IMR-90 (cell line): Measurements from ENCODE around the gene GPR152. TPM values are rescaled to one million over a fixed set of nuclear protein-coding genes. Genes with fewer than 3 reads are reported as not detected.
A peak's percentile ranks its signal among the peaks of the same experiment; 100 is the strongest.

Source experiments
- ATAC-seq: fragments of 200-7000 bp; cut with Tn5 transposase; 2 replicates; pipeline ENCODE4 v1.9.1; 2020; ENCODE audit warnings: low read depth, mild to moderate bottlenecking, moderate library complexity
- BruUV-seq: library from RNA; stranded (reverse); fragments of 400-500 nt; replicated peaks from 2 replicates; lab custom pipeline; 2021; lab: Mats Ljungman, UMichigan
- CTCF ChIA-PET: fragments of 300-600 bp; formaldehyde crosslinking; extraction: SDS; loops from one replicate; lab custom pipeline; 2021; ENCODE audit warnings: antibody characterized with exemption; lab: Yijun Ruan, JAX
- POLR2A ChIA-PET: fragments of 300-600 bp; sonication (Branson Sonifier 250); formaldehyde crosslinking; loops from one replicate; lab custom pipeline; 2022; ENCODE audit warnings: antibody characterized with exemption; ENCODE audit not compliant: unreplicated experiment; lab: Charles Lee
- DNase-seq: peaks from one replicate; pipeline ENCODE4 v3.0.0; 2013
- H2AFZ ChIP-seq: replicated peaks from 2 replicates; pipeline ENCODE3; 2013; ENCODE audit warnings: low read length, mild to moderate bottlenecking; ENCODE audit not compliant: poor library complexity
- H2AK5ac ChIP-seq: 2 replicates; pipeline ENCODE4 v1.6.1; 2013; ENCODE audit warnings: low read depth, low read length, inconsistent platforms
- H2AK9ac ChIP-seq: replicated peaks from 2 replicates; pipeline ENCODE3; 2013; ENCODE audit warnings: mild to moderate bottlenecking, low read depth, low read length, moderate library complexity; ENCODE audit not compliant: poor library complexity
- H2BK120ac ChIP-seq: 2 replicates; pipeline ENCODE4 v1.6.1; 2013; ENCODE audit warnings: low read depth, low read length, inconsistent platforms
- H2BK15ac ChIP-seq: 3 replicates; pipeline ENCODE4 v1.6.1; 2013; ENCODE audit warnings: low read depth, low read length, inconsistent platforms
- H2BK20ac ChIP-seq: 2 replicates; pipeline ENCODE4 v1.6.1; 2013; ENCODE audit warnings: low read depth, mild to moderate bottlenecking, inconsistent platforms, low read length, moderate library complexity
- H2BK5ac ChIP-seq: 2 replicates; pipeline ENCODE4 v1.6.1; 2013; ENCODE audit warnings: mild to moderate bottlenecking, low read depth, low read length, inconsistent platforms; ENCODE audit not compliant: poor library complexity, severe bottlenecking
- H3K14ac ChIP-seq: replicated peaks from 2 replicates; pipeline ENCODE4 v1.6.1; 2013; ENCODE audit warnings: low read depth, low read length, inconsistent platforms
- H3K18ac ChIP-seq: 2 replicates; pipeline ENCODE4 v1.6.1; 2013; ENCODE audit warnings: low read depth, low read length, control low read depth
- H3K23ac ChIP-seq: 2 replicates; pipeline ENCODE4 v1.6.1; 2013; ENCODE audit warnings: low read depth, low read length, inconsistent platforms
- H3K27ac ChIP-seq: 2 replicates; pipeline ENCODE4 v1.5.1; 2013; ENCODE audit warnings: mild to moderate bottlenecking, control low read depth, low read length; ENCODE audit not compliant: insufficient read depth
- H3K27me3 ChIP-seq: 2 replicates; pipeline ENCODE4 v1.6.1; 2013; ENCODE audit warnings: low read length; ENCODE audit not compliant: control insufficient read depth, insufficient read depth
- H3K36me3 ChIP-seq: 2 replicates; pipeline ENCODE4 v1.6.1; 2013; ENCODE audit warnings: low read length, mixed read lengths; ENCODE audit not compliant: control insufficient read depth, insufficient read depth
- H3K4ac ChIP-seq: 2 replicates; pipeline ENCODE4 v1.6.1; 2013; ENCODE audit warnings: low read depth, low read length, inconsistent platforms
- H3K4me1 ChIP-seq: 2 replicates; pipeline ENCODE4 v1.6.1; 2013; ENCODE audit warnings: low read length, mixed read lengths; ENCODE audit not compliant: control insufficient read depth, insufficient read depth
- H3K4me2 ChIP-seq: 2 replicates; pipeline ENCODE4 v1.6.1; 2013; ENCODE audit warnings: low read depth, mild to moderate bottlenecking, control low read depth, low read length, moderate library complexity
- H3K4me3 ChIP-seq: 2 replicates; pipeline ENCODE4 v1.5.1; 2013; ENCODE audit warnings: low read depth, mild to moderate bottlenecking, control low read depth, low read length, moderate library complexity; ENCODE audit not compliant: insufficient read depth
- H3K56ac ChIP-seq: 2 replicates; pipeline ENCODE4 v1.6.1; 2013; ENCODE audit warnings: low read length, inconsistent platforms; ENCODE audit not compliant: insufficient read depth; ENCODE audit errors: extremely low read depth
- H3K79me1 ChIP-seq, 2 experiments: 2 replicates each; pipeline ENCODE4 v1.6.1; 2013; ENCODE audit warnings: low read length in 2 of 2, inconsistent platforms in 1 of 2, low read depth in 1 of 2
- H3K9ac ChIP-seq: 2 replicates; pipeline ENCODE4 v1.6.1; 2013; ENCODE audit warnings: low read depth, low read length, control low read depth
- H3K9me1 ChIP-seq: 2 replicates; pipeline ENCODE4 v1.6.1; 2013; ENCODE audit warnings: low read length, inconsistent platforms; ENCODE audit not compliant: insufficient read depth
- H3K9me3 ChIP-seq: 2 replicates; pipeline ENCODE4 v1.6.1; 2013; ENCODE audit warnings: low read length; ENCODE audit not compliant: control insufficient read depth, insufficient read depth
- H4K20me1 ChIP-seq: 2 replicates; pipeline ENCODE4 v1.6.1; 2013; ENCODE audit warnings: low read length, inconsistent platforms; ENCODE audit not compliant: insufficient read depth
- H4K5ac ChIP-seq: 2 replicates; pipeline ENCODE4 v1.6.1; 2013; ENCODE audit warnings: mild to moderate bottlenecking, low read depth, low read length, control low read depth
- H4K8ac ChIP-seq, 2 experiments: 2 replicates each; pipeline ENCODE4 v1.6.1; 2013; ENCODE audit warnings: low read depth in 2 of 2, low read length in 2 of 2, control low read depth in 1 of 2, inconsistent platforms in 1 of 2
- H4K91ac ChIP-seq: 2 replicates; pipeline ENCODE4 v1.6.1; 2013; ENCODE audit warnings: low read depth, low read length, inconsistent platforms; ENCODE audit not compliant: insufficient read depth
- BHLHE40 ChIP-seq: fragments of 150-350 bp; IDR thresholded peaks from 2 replicates; pipeline ENCODE4 v1.6.1; 2016; ENCODE audit warnings: mild to moderate bottlenecking, low read depth, low read length
- CEBPB ChIP-seq: IDR thresholded peaks from 2 replicates; pipeline ENCODE4 v1.6.1; 2012; ENCODE audit warnings: low read depth, low read length, improper control_type of control experiment
- ELK1 ChIP-seq: fragments of 150-350 bp; IDR thresholded peaks from 2 replicates; pipeline ENCODE4 v1.6.1; 2016; ENCODE audit warnings: low read depth, mild to moderate bottlenecking, low read length, moderate library complexity, borderline replicate concordance
- FOS ChIP-seq: fragments of 150-350 bp; IDR thresholded peaks from 2 replicates; pipeline ENCODE4 v1.6.1; 2016; ENCODE audit warnings: low read depth, low read length
- RFX5 ChIP-seq: IDR thresholded peaks from 2 replicates; pipeline ENCODE4 v1.8.0; 2012; ENCODE audit warnings: low read depth, mild to moderate bottlenecking, low read length, moderate library complexity
- WGBS, 2 experiments: methylation state at CpG; one replicate each; pipeline versions ENCODE4 v1.1.5 to v1.1.7; 2013; ENCODE audit warnings: missing lambda C conversion rate in 2 of 2; ENCODE audit not compliant: insufficient read length in 1 of 2; ENCODE audit errors: extremely low coverage in 2 of 2; 5-methylcytosine and 5-hydroxymethylcytosine counted together
- dilution Hi-C: fragments of 300-500 bp; cut with HindIII; formaldehyde crosslinking; loops from one replicate; pipeline ENCODE4 v1.14.3; 2018; ENCODE audit warnings: low sequenced_read_pairs; ENCODE audit not compliant: unreplicated experiment
- in situ Hi-C: fragments of 300-500 bp; cut with MboI; formaldehyde crosslinking; loops from 3 replicates; pipeline ENCODE4 v1.14.3; 2019; ENCODE audit warnings: low sequenced_read_pairs, inconsistent platforms, mixed read lengths
- intact Hi-C: fragments of 100-400 bp; cut with micrococcal nuclease; formaldehyde crosslinking; loops from 2 replicates; pipeline ENCODE4 v1.10.0; 2022
- polyA plus RNA-seq, 3 experiments: library from polyadenylated mRNA; depleted of rRNA; stranded (reverse); fragments of >200 nt; gene quantifications; 2 replicates each; pipeline ENCODE4 v1.2.3, GENCODE V29; 2012; ENCODE audit warnings: low replicate concordance in 1 of 3
- total RNA-seq: library from RNA; depleted of rRNA; stranded (reverse); fragments of >200 nt; gene quantifications from 2 replicates; pipeline ENCODE4 v1.2.3, GENCODE V29; 2012

GPR152 gene
- total and polyA plus RNA-seq, 2 of the 4 experiments (the other 2 are of a cell fraction) = not detected

GRCh38 chr11:67437082-67437808, 15.3 kb downstream of the GPR152 start, which contains the start of gene PTPRCAP:
TSS of gene PTPRCAP (minus strand) at chr11:67437682. CDS start at chr11:67437619, 63 bp downstream.
- Histone ChIP-seq H2AK9ac (no peak within 1 kb of the TSS), H3K4ac (no peak within 1 kb of the TSS), H3K36me3 (peaks cover 66% of the 10 kb centered on the region), H3K23ac (no peak within 1 kb of the TSS), H2BK15ac (no peak within 1 kb of the TSS), H4K8ac (no peak within 1 kb of the TSS), H2AK5ac (no peak within 1 kb of the TSS), H4K91ac (no peak within 1 kb of the TSS), H3K9ac (no peak within 1 kb of the TSS), H3K18ac (no peak within 1 kb of the TSS), H3K4me1 (no peaks in the 10 kb centered on the region), H3K4me2 (no peak within 1 kb of the TSS), H3K14ac (no peak within 1 kb of the TSS), H2BK20ac (no peak within 1 kb of the TSS), H3K9me3 (no peaks in the 10 kb centered on the region), H4K20me1 (peaks cover 3% of the 10 kb centered on the region), H2BK120ac (no peak within 1 kb of the TSS), H3K4me3 (no peak within 1 kb of the TSS), H3K9me1 (peaks cover 5% of the 10 kb centered on the region; the same call in 1 of the 2 replicates), H2BK5ac (no peak within 1 kb of the TSS), H2AFZ (peak within 1 kb of the TSS; percentile 7), H3K27ac (no peak within 1 kb of the TSS), H4K5ac (no peak within 1 kb of the TSS), H3K79me1 (peaks cover 6 to 17% of the 10 kb centered on the region in 2 experiments), H3K27me3 (no peaks in the 10 kb centered on the region), H3K56ac (no peak within 1 kb of the TSS)
- in situ Hi-C loops = no loop called here
- DNase-seq (no peak), ATAC-seq (no peak)
- intact Hi-C loops = no loop called here
- no TSS peak for BruUV-seq
- dilution Hi-C loops = no loop called here
- TF ChIP-seq RFX5 (no peak), BHLHE40 (no peak), CEBPB (no peak), FOS (no peak), ELK1 (no peak)
- ChIA-PET POLR2A (interaction anchor here (0.5 to 0.6 kb wide), 2 partner anchors 30 to 1366 kb away, joined by 3 to 12 read pairs; no protein-coding TSS in a partner anchor), CTCF (no interaction called here)
- 90% methylated on average over 5 of the region's 26 CpGs; no CpG with 5 or more reads in 1 of the 2 experiments for WGBS, 2 experiments
